Measurements from ENCODE around the gene MS4A7.

DNA sequence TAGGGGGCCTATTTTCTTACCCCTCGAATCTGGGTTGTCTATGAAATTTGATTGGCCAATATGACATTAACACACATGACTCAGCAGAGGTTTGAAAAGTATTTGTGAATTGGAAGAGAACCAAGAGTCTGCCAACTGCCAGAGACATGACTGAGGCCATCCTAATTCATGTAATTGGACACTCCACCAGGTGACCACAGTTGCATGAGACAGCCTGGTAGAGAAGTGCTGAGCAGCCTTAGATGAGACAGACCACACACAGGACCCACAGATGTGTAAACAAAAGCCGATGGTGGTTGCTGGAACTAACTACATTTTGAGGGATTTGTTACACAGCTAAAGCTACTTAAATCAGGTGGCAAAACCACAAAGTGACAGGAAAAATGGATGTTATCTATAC, 50.2 kb downstream of the MS4A7 start:
- TF ChIP-seq, protein P1, sequence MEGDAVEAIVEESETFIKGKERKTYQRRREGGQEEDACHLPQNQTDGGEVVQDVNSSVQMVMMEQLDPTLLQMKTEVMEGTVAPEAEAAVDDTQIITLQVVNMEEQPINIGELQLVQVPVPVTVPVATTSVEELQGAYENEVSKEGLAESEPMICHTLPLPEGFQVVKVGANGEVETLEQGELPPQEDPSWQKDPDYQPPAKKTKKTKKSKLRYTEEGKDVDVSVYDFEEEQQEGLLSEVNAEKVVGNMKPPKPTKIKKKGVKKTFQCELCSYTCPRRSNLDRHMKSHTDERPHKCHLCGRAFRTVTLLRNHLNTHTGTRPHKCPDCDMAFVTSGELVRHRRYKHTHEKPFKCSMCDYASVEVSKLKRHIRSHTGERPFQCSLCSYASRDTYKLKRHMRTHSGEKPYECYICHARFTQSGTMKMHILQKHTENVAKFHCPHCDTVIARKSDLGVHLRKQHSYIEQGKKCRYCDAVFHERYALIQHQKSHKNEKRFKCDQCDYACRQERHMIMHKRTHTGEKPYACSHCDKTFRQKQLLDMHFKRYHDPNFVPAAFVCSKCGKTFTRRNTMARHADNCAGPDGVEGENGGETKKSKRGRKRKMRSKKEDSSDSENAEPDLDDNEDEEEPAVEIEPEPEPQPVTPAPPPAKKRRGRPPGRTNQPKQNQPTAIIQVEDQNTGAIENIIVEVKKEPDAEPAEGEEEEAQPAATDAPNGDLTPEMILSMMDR (IDR thresholded peaks at IDR 0.05): no peak
- TF ChIP-seq POLR2AphosphoS5 (IDR thresholded peaks at IDR 0.05): no peak

All from gastroesophageal sphincter (tissue), 3 donors.